SK-N-SH treated with all-trans-retinoic acid at 6 μM for 48 hours (cell line): ENCODE data around the gene TXNRD3.

Experiments
- ATAC-seq: fragments of 200-7000 bp; cut with Tn5 transposase; 3 replicates; pipeline ENCODE4 v1.9.1; 2020; ENCODE audit warnings: mild to moderate bottlenecking, moderate library complexity
- ARNTL ChIP-seq: fragments of 450-650 bp; formaldehyde crosslinking; IDR thresholded peaks from 2 replicates; pipeline ENCODE4 v1.5.0; 2020; ENCODE audit warnings: low read depth, mild to moderate bottlenecking, moderate library complexity, borderline replicate concordance
- BACH2 ChIP-seq: fragments of 250-450 bp; sonication (Bioruptor Pico); IDR thresholded peaks from 2 replicates; pipeline ENCODE4 v1.9.0; 2021; ENCODE audit warnings: mild to moderate bottlenecking, borderline replicate concordance
- ESRRG ChIP-seq: fragments of 250-450 bp; sonication (Bioruptor Pico); IDR thresholded peaks from 2 replicates; pipeline ENCODE4 v1.6.1; 2021; ENCODE audit warnings: mild to moderate bottlenecking
- ISL1 ChIP-seq: fragments of 250-450 bp; sonication (Bioruptor Pico); IDR thresholded peaks from 2 replicates; pipeline ENCODE4 v2.1.2; 2022; ENCODE audit warnings: mild to moderate bottlenecking, moderate library complexity
- OSR1 ChIP-seq: fragments of 250-450 bp; sonication (Bioruptor Pico); IDR thresholded peaks from 2 replicates; pipeline ENCODE4 v1.8.0; 2022; ENCODE audit warnings: moderate library complexity, mild to moderate bottlenecking, inconsistent platforms
- RARB ChIP-seq: fragments of 250-450 bp; sonication (Bioruptor Pico); IDR thresholded peaks from 2 replicates; pipeline ENCODE4 v1.8.0; 2021; ENCODE audit warnings: mild to moderate bottlenecking, moderate library complexity
- SNAI2 ChIP-seq: fragments of 250-450 bp; sonication (Bioruptor Pico); IDR thresholded peaks from 2 replicates; pipeline ENCODE4 v1.5.0; 2020; ENCODE audit warnings: mild to moderate bottlenecking, moderate library complexity
- TOX ChIP-seq: fragments of 250-450 bp; sonication (Bioruptor Pico); IDR thresholded peaks from 2 replicates; pipeline ENCODE4 v1.8.0; 2021; ENCODE audit warnings: mild to moderate bottlenecking, moderate library complexity, borderline replicate concordance
- ZC3H10 ChIP-seq: fragments of 250-450 bp; sonication (Bioruptor Pico); IDR thresholded peaks from 2 replicates; pipeline ENCODE4 v1.5.1; 2021; ENCODE audit warnings: mild to moderate bottlenecking, moderate library complexity
- ZFP30 ChIP-seq: fragments of 450-650 bp; formaldehyde crosslinking; IDR thresholded peaks from 2 replicates; pipeline ENCODE4 v1.5.0; 2022; ENCODE audit warnings: mild to moderate bottlenecking, moderate library complexity
- ZNF565 ChIP-seq: fragments of 450-650 bp; formaldehyde crosslinking; conservative IDR thresholded peaks from 2 replicates; pipeline ENCODE4 v1.5.0; 2020; ENCODE audit warnings: low read depth, mild to moderate bottlenecking, moderate library complexity
- ZNF70 ChIP-seq: fragments of 450-650 bp; formaldehyde crosslinking; IDR thresholded peaks from 2 replicates; pipeline ENCODE4 v1.5.0; 2020; ENCODE audit warnings: mild to moderate bottlenecking, moderate library complexity
- ZNF8 ChIP-seq: fragments of 450-650 bp; formaldehyde crosslinking; IDR thresholded peaks from 2 replicates; pipeline ENCODE4 v1.5.0; 2020; ENCODE audit warnings: mild to moderate bottlenecking, moderate library complexity
- TF ChIP-seq, protein P1 (sequence below): fragments of 250-450 bp; sonication (Bioruptor Pico); IDR thresholded peaks from 2 replicates; pipeline ENCODE4 v1.5.0; 2020; ENCODE audit warnings: mild to moderate bottlenecking, moderate library complexity
- TF ChIP-seq, protein P2 (sequence below): fragments of 250-450 bp; sonication (Bioruptor Pico); IDR thresholded peaks from 2 replicates; pipeline ENCODE4 v1.5.1; 2021; ENCODE audit warnings: mild to moderate bottlenecking, moderate library complexity
- TF ChIP-seq, protein P3 (sequence below): fragments of 250-450 bp; sonication (Bioruptor Pico); IDR thresholded peaks from 2 replicates; pipeline ENCODE4 v1.5.1; 2020; ENCODE audit warnings: low read depth, mild to moderate bottlenecking, moderate library complexity
- TF ChIP-seq, protein P4 (sequence below): fragments of 250-450 bp; sonication (Bioruptor Pico); IDR thresholded peaks from 2 replicates; pipeline ENCODE4 v1.8.0; 2021; ENCODE audit warnings: low read depth, mild to moderate bottlenecking, moderate library complexity, borderline replicate concordance

Gene TXNRD3

DNA sequence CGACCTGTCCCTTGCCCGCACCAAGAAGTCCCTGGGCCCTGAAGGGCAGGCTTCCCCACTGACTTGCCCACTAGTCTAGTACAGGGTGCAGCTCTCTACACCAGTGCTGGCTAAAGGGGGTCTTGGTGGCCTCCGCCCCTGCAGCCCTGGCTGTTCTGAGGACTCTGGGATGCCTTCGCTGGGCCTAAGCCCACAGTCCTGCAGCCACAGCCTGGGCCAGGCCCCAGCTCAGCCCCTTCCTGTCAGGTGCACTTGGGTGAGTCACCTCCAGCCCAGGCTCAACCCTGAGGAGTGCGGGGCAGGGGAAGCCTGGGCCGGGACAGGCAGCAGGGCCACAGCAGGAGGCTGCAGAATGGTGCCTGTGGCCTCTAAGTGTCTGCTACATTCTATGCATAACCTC is 97.2 kb downstream of the TXNRD3 start:
- peak; percentile 40; the same call in 2 of the 3 replicates for ATAC-seq
- TF ChIP-seq ISL1 (CRISPR knock-in tag) (no peak), ZNF70 (CRISPR knock-in tag) (no peak)

DNA sequence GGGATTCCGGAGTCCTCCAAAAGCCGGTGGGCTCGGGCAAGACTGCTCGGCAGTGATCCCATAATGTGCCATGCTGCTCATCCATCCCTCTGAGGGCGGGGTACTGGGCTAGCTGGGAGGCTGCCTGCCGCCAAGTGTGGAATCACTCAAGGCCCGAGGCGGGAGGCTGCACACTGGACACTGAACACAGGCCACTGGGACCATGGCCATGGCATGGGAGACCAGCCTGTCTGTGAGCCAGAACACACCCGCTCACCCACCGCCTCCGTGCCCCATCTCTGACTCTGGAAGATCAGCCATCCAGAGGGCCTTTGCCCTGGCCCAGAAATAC is 97.5 kb downstream of the TXNRD3 start:
- no peak for TF ChIP-seq ZNF8 (CRISPR knock-in tag)
- no peak for TF ChIP-seq RARB (CRISPR knock-in tag)
- TF ChIP-seq, protein P1, sequence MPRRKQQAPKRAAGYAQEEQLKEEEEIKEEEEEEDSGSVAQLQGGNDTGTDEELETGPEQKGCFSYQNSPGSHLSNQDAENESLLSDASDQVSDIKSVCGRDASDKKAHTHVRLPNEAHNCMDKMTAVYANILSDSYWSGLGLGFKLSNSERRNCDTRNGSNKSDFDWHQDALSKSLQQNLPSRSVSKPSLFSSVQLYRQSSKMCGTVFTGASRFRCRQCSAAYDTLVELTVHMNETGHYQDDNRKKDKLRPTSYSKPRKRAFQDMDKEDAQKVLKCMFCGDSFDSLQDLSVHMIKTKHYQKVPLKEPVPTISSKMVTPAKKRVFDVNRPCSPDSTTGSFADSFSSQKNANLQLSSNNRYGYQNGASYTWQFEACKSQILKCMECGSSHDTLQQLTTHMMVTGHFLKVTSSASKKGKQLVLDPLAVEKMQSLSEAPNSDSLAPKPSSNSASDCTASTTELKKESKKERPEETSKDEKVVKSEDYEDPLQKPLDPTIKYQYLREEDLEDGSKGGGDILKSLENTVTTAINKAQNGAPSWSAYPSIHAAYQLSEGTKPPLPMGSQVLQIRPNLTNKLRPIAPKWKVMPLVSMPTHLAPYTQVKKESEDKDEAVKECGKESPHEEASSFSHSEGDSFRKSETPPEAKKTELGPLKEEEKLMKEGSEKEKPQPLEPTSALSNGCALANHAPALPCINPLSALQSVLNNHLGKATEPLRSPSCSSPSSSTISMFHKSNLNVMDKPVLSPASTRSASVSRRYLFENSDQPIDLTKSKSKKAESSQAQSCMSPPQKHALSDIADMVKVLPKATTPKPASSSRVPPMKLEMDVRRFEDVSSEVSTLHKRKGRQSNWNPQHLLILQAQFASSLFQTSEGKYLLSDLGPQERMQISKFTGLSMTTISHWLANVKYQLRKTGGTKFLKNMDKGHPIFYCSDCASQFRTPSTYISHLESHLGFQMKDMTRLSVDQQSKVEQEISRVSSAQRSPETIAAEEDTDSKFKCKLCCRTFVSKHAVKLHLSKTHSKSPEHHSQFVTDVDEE: no peak
- TF ChIP-seq ISL1 (CRISPR knock-in tag): no peak
- TF ChIP-seq ZNF70 (CRISPR knock-in tag): no peak
- TF ChIP-seq, protein P2, sequence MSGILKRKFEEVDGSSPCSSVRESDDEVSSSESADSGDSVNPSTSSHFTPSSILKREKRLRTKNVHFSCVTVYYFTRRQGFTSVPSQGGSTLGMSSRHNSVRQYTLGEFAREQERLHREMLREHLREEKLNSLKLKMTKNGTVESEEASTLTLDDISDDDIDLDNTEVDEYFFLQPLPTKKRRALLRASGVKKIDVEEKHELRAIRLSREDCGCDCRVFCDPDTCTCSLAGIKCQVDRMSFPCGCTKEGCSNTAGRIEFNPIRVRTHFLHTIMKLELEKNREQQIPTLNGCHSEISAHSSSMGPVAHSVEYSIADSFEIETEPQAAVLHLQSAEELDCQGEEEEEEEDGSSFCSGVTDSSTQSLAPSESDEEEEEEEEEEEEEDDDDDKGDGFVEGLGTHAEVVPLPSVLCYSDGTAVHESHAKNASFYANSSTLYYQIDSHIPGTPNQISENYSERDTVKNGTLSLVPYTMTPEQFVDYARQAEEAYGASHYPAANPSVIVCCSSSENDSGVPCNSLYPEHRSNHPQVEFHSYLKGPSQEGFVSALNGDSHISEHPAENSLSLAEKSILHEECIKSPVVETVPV (CRISPR knock-in tag): no peak
- TF ChIP-seq ESRRG (CRISPR knock-in tag): no peak
- no peak for TF ChIP-seq OSR1 (CRISPR knock-in tag)
- TF ChIP-seq, protein P3, sequence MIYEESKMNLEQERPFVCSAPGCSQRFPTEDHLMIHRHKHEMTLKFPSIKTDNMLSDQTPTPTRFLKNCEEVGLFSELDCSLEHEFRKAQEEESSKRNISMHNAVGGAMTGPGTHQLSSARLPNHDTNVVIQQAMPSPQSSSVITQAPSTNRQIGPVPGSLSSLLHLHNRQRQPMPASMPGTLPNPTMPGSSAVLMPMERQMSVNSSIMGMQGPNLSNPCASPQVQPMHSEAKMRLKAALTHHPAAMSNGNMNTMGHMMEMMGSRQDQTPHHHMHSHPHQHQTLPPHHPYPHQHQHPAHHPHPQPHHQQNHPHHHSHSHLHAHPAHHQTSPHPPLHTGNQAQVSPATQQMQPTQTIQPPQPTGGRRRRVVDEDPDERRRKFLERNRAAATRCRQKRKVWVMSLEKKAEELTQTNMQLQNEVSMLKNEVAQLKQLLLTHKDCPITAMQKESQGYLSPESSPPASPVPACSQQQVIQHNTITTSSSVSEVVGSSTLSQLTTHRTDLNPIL (CRISPR knock-in tag): no peak
- TF ChIP-seq, protein P4, sequence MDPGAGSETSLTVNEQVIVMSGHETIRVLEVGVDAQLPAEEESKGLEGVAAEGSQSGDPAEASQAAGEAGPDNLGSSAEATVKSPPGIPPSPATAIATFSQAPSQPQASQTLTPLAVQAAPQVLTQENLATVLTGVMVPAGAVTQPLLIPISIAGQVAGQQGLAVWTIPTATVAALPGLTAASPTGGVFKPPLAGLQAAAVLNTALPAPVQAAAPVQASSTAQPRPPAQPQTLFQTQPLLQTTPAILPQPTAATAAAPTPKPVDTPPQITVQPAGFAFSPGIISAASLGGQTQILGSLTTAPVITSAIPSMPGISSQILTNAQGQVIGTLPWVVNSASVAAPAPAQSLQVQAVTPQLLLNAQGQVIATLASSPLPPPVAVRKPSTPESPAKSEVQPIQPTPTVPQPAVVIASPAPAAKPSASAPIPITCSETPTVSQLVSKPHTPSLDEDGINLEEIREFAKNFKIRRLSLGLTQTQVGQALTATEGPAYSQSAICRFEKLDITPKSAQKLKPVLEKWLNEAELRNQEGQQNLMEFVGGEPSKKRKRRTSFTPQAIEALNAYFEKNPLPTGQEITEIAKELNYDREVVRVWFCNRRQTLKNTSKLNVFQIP (CRISPR knock-in tag): no peak
- TF ChIP-seq ZFP30: no peak
- no peak for TF ChIP-seq ARNTL (CRISPR knock-in tag)
- no peak for TF ChIP-seq BACH2 (CRISPR knock-in tag)
- TF ChIP-seq ZC3H10 (CRISPR knock-in tag): no peak
- TF ChIP-seq SNAI2 (CRISPR knock-in tag): no peak
- no peak for TF ChIP-seq ZNF565
- no peak for TF ChIP-seq TOX (CRISPR knock-in tag)
- no peak for ATAC-seq
